ENCODE measurements around the gene NPAS3. TPM values are rescaled to one million over a fixed set of nuclear protein-coding genes. Genes with fewer than 3 reads are reported as not detected.

NPAS3 gene
- total RNA-seq, 1 experiment from 2014 or later = not detected

DNA sequence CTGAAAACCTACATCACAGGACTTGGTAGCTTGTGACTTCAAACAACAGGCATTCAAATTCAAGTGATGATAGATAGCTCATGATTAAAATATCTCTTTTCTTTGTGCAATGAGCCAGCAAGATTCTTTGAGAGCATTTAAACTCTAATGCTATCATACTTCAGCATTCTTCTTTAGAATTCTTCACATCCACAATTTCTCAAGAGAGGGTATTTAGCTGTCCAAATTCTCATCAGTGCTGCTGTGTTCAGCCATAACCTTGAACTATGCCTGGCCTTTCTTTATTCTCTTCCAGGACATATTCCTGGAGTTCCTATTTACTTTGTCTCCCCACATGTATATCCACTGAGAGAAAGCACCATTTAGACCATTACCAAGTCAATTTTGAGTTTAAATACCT lies 691.1 kb downstream of the NPAS3 start:
- Histone ChIP-seq H3K27ac (ENCODE audit: low read depth, low read length) (no peak overlapping the region), H3K9me3 (ENCODE audit: control insufficient read depth in 1 of 2, insufficient read depth in 1 of 2, low read depth in 1 of 2, low read length in 2 of 2) (no peaks in the 10 kb centered on the region), H3K4me1 (ENCODE audit: control insufficient read depth in 1 of 2, insufficient read depth in 2 of 2, low read length in 2 of 2) (no peaks in the 10 kb centered on the region), H3K4me2 (ENCODE audit: low read length) (no peak overlapping the region), H3K36me3 (ENCODE audit: control insufficient read depth in 1 of 2, insufficient read depth in 2 of 2, low read length in 2 of 2) (no peaks in the 10 kb centered on the region), H2AFZ (ENCODE audit: low read depth, low read length, poor library complexity, severe bottlenecking) (no peak overlapping the region), H3K27me3 (ENCODE audit: insufficient read depth, low read length) (peaks cover 6% of the 10 kb centered on the region; the same call in 1 of the 2 replicates), H3K9ac (ENCODE audit: low read length) (no peak overlapping the region), H3K4me3 (replicated peaks in 1 of 2; ENCODE audit: low read depth in 1 of 2, low read length in 2 of 2) (no peak overlapping the region), H3K9me2 (ENCODE audit: insufficient read depth) (no peaks in the 10 kb centered on the region), H4K20me1 (ENCODE audit: insufficient read depth) (no peaks in the 10 kb centered on the region), H3K79me2 (ENCODE audit: insufficient read depth, low read length) (no peaks in the 10 kb centered on the region)
- RAD21 ChIA-PET (ENCODE audit: low non-redundant PET in 1 of 2, low total read pairs in 2 of 2, uncharacterized antibody in 2 of 2, unreplicated experiment in 2 of 2) = no interaction called here
- intact Hi-C loops (cut with micrococcal nuclease) = no loop called here
- DNase-seq (ENCODE audit: low read depth, low spot score) = no peak
- CTCF ChIA-PET = no interaction called here
- no peak for TF ChIP-seq JUND (IDR thresholded peaks at IDR 0.05)
- TF ChIP-seq, protein P1, sequence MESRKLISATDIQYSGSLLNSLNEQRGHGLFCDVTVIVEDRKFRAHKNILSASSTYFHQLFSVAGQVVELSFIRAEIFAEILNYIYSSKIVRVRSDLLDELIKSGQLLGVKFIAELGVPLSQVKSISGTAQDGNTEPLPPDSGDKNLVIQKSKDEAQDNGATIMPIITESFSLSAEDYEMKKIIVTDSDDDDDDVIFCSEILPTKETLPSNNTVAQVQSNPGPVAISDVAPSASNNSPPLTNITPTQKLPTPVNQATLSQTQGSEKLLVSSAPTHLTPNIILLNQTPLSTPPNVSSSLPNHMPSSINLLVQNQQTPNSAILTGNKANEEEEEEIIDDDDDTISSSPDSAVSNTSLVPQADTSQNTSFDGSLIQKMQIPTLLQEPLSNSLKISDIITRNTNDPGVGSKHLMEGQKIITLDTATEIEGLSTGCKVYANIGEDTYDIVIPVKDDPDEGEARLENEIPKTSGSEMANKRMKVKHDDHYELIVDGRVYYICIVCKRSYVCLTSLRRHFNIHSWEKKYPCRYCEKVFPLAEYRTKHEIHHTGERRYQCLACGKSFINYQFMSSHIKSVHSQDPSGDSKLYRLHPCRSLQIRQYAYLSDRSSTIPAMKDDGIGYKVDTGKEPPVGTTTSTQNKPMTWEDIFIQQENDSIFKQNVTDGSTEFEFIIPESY (IDR thresholded peaks at IDR 0.05; ENCODE audit: extremely low read depth, insufficient replicate concordance, low read length) = no peak
- no peak for TF ChIP-seq CEBPB (IDR thresholded peaks at IDR 0.05; ENCODE audit: low read depth)
- TF ChIP-seq, protein P2, sequence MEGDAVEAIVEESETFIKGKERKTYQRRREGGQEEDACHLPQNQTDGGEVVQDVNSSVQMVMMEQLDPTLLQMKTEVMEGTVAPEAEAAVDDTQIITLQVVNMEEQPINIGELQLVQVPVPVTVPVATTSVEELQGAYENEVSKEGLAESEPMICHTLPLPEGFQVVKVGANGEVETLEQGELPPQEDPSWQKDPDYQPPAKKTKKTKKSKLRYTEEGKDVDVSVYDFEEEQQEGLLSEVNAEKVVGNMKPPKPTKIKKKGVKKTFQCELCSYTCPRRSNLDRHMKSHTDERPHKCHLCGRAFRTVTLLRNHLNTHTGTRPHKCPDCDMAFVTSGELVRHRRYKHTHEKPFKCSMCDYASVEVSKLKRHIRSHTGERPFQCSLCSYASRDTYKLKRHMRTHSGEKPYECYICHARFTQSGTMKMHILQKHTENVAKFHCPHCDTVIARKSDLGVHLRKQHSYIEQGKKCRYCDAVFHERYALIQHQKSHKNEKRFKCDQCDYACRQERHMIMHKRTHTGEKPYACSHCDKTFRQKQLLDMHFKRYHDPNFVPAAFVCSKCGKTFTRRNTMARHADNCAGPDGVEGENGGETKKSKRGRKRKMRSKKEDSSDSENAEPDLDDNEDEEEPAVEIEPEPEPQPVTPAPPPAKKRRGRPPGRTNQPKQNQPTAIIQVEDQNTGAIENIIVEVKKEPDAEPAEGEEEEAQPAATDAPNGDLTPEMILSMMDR (IDR thresholded peaks at IDR 0.05 in 2 of 3, conservative IDR thresholded peaks at IDR 0.05 in 1 of 3; ENCODE audit: borderline replicate concordance in 1 of 3, insufficient read depth in 1 of 3, low read depth in 2 of 3, low read length in 2 of 3) = no peak
- TF ChIP-seq, protein P3, sequence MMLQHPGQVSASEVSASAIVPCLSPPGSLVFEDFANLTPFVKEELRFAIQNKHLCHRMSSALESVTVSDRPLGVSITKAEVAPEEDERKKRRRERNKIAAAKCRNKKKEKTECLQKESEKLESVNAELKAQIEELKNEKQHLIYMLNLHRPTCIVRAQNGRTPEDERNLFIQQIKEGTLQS (IDR thresholded peaks at IDR 0.05) = no peak
- TF ChIP-seq SIN3A (IDR thresholded peaks at IDR 0.05; ENCODE audit: low read depth) = no peak
- TF ChIP-seq SRF (IDR thresholded peaks at IDR 0.05; ENCODE audit: low read depth) = no peak
- no peak for TF ChIP-seq EZH2phosphoT487 (IDR thresholded peaks at IDR 0.05; ENCODE audit: borderline replicate concordance)
- no peak for TF ChIP-seq ZNF274 (IDR thresholded peaks at IDR 0.05; ENCODE audit: low read depth, low read length)
- TF ChIP-seq EZH2 (IDR thresholded peaks at IDR 0.05) = no peak
- TF ChIP-seq, protein P4, sequence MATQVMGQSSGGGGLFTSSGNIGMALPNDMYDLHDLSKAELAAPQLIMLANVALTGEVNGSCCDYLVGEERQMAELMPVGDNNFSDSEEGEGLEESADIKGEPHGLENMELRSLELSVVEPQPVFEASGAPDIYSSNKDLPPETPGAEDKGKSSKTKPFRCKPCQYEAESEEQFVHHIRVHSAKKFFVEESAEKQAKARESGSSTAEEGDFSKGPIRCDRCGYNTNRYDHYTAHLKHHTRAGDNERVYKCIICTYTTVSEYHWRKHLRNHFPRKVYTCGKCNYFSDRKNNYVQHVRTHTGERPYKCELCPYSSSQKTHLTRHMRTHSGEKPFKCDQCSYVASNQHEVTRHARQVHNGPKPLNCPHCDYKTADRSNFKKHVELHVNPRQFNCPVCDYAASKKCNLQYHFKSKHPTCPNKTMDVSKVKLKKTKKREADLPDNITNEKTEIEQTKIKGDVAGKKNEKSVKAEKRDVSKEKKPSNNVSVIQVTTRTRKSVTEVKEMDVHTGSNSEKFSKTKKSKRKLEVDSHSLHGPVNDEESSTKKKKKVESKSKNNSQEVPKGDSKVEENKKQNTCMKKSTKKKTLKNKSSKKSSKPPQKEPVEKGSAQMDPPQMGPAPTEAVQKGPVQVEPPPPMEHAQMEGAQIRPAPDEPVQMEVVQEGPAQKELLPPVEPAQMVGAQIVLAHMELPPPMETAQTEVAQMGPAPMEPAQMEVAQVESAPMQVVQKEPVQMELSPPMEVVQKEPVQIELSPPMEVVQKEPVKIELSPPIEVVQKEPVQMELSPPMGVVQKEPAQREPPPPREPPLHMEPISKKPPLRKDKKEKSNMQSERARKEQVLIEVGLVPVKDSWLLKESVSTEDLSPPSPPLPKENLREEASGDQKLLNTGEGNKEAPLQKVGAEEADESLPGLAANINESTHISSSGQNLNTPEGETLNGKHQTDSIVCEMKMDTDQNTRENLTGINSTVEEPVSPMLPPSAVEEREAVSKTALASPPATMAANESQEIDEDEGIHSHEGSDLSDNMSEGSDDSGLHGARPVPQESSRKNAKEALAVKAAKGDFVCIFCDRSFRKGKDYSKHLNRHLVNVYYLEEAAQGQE (IDR thresholded peaks at IDR 0.05; ENCODE audit: low read depth) = no peak
- TF ChIP-seq ELF1 (IDR thresholded peaks at IDR 0.05; ENCODE audit: borderline replicate concordance, low read depth) = no peak
- TF ChIP-seq EGR1 (IDR thresholded peaks at IDR 0.05; ENCODE audit: low read depth) = no peak
- no TSS peak for BruUV-seq (replicated peaks)
- ATAC-seq = no peak
- POLR2A ChIA-PET = no interaction called here
